Naive thymus-derived CD4-positive, alpha-beta T cell (primary cell): ENCODE data around the gene TRAF5. TPM values are rescaled to one million over a fixed set of nuclear protein-coding genes. Genes with fewer than 3 reads are reported as not detected.

Source experiments
- ATAC-seq: fragments of 150-1000 bp; cut with Tn5 transposase; 2 replicates; pipeline ENCODE4 v1.10.0; 2021; ENCODE audit warnings: mild to moderate bottlenecking, moderate library complexity
- CTCF ChIA-PET: fragments of 350-600 bp; sonication (Branson Sonifier 250); formaldehyde crosslinking; loops from one replicate; lab custom pipeline; 2021; ENCODE audit warnings: antibody characterized with exemption; lab: Charles Lee
- POLR2A ChIA-PET: fragments of 350-600 bp; sonication (Branson Sonifier 250); formaldehyde crosslinking; loops from one replicate; lab custom pipeline; 2021; ENCODE audit warnings: antibody characterized with exemption, inconsistent platforms; lab: Charles Lee
- DNase-seq, 9 donors: peaks; one replicate each; pipeline versions ENCODE4 v3.0.0 to v3.0.0-alpha.2; 2020 to 2022; ENCODE audit warnings: mixed read lengths in 1 of 9
- H3K27ac ChIP-seq: one replicate; pipeline ENCODE4 v1.7.0; 2013; ENCODE audit warnings: mild to moderate bottlenecking, low read depth, low read length, moderate library complexity
- H3K27me3 ChIP-seq, 2 donors: one replicate each; pipeline ENCODE4 v1.7.0; 2013; ENCODE audit warnings: low read length in 2 of 2, mild to moderate bottlenecking in 2 of 2, moderate library complexity in 2 of 2; ENCODE audit not compliant: control insufficient read depth in 2 of 2, insufficient read depth in 2 of 2
- H3K36me3 ChIP-seq, 3 experiments: 1 replicate in 2 of 3; 2 replicates in 1 of 3; pipeline ENCODE4 v1.7.0; 2013; ENCODE audit warnings: low read length in 3 of 3, mild to moderate bottlenecking in 3 of 3, moderate library complexity in 1 of 3; ENCODE audit not compliant: insufficient read depth in 3 of 3, control insufficient read depth in 2 of 3
- H3K4me1 ChIP-seq, 2 donors: one replicate each; pipeline ENCODE4 v1.7.0; 2013; ENCODE audit warnings: low read length in 2 of 2, mild to moderate bottlenecking in 2 of 2, moderate library complexity in 1 of 2; ENCODE audit not compliant: control insufficient read depth in 2 of 2, insufficient read depth in 2 of 2
- H3K4me3 ChIP-seq: 2 replicates; pipeline ENCODE4 v1.7.0; 2013; ENCODE audit warnings: mild to moderate bottlenecking, low read length
- H3K9me3 ChIP-seq, 3 experiments: 1 replicate in 2 of 3; 2 replicates in 1 of 3; pipeline ENCODE4 v1.7.0; 2013; ENCODE audit warnings: low read length in 3 of 3; ENCODE audit not compliant: control insufficient read depth in 2 of 3
- H3K27ac Mint-ChIP-seq, 9 donors: one replicate each; pipeline ENCODE4 v1.8.0; 2020 to 2022; ENCODE audit warnings: mixed read lengths in 9 of 9, mild to moderate bottlenecking in 8 of 9, moderate library complexity in 5 of 9, inconsistent platforms in 2 of 9
- H3K27me3 Mint-ChIP-seq, 5 donors: one replicate each; pipeline ENCODE4 v1.8.0; 2021 to 2022; ENCODE audit warnings: mixed read lengths in 5 of 5, mild to moderate bottlenecking in 1 of 5
- H3K36me3 Mint-ChIP-seq, 5 donors: one replicate each; pipeline ENCODE4 v1.8.0; 2020 to 2022; ENCODE audit warnings: mixed read lengths in 5 of 5, mild to moderate bottlenecking in 3 of 5, inconsistent platforms in 1 of 5
- H3K4me1 Mint-ChIP-seq, 7 donors: one replicate each; pipeline ENCODE4 v1.8.0; 2020 to 2022; ENCODE audit warnings: mixed read lengths in 7 of 7, mild to moderate bottlenecking in 3 of 7, inconsistent platforms in 1 of 7
- H3K4me3 Mint-ChIP-seq, 10 donors: one replicate each; pipeline ENCODE4 v1.8.0; 2020 to 2022; ENCODE audit warnings: mild to moderate bottlenecking in 10 of 10, mixed read lengths in 10 of 10, moderate library complexity in 6 of 10, inconsistent platforms in 2 of 10
- H3K9me3 Mint-ChIP-seq, 11 donors: one replicate each; pipeline ENCODE4 v1.8.0; 2020 to 2022; ENCODE audit warnings: mixed read lengths in 11 of 11, mild to moderate bottlenecking in 4 of 11, inconsistent platforms in 1 of 11, moderate library complexity in 1 of 11
- intact Hi-C, 2 donors: fragments of 100-400 bp; cut with micrococcal nuclease; formaldehyde crosslinking; loops; one replicate each; pipeline ENCODE4 v1.15.1; 2023
- polyA plus RNA-seq, 2 donors: library from polyadenylated mRNA; unstranded; fragments of 300-500 nt; fragmentation: Illumina TruSeq; gene quantifications; one replicate each; pipeline ENCODE4 v1.2.3, GENCODE V29; 2021
- total RNA-seq, 6 experiments: library from RNA in 5 of 6; stranded (reverse) in 5 of 6; gene quantifications; 1 replicate in 5 of 6; 2 replicates in 1 of 6; pipeline ENCODE4 v1.2.3 and lab custom pipeline; 2021 to 2026

The TRAF5 gene
- total and polyA plus RNA-seq, 7 experiments from 2014 or later, result 19.1 to 72.2 (median 41.5) TPM

DNA sequence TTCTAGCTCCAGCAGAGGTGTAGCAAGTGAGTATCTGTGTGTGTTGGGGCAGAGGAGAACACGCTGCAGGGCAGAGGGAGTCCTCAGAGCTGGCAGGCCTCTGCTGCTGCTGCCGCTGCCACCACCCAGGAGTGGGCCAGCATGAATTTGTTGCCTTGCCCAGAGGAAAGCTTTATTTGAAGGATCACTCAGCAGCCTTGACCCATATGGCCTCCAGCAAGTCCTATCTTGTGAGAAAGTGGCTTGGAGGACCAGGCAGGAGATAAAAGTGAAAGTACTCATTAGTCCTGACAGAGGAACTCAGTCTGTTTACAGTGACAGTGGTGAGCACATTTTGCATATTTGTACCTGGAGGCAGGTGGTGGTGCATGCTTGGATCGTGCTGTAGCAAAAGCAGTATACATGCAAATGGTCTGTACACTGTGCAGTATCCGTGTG lies 3.1 kb downstream of the TRAF5 start:
- ChIA-PET POLR2A (interaction anchor here (1.0 to 5.5 kb wide), 2 partner anchors 8 to 26 kb away, joined by 3 to 49 read pairs; no protein-coding TSS in a partner anchor), CTCF (interaction anchor here (1.7 to 9.8 kb wide), 2 partner anchors 8 to 149 kb away, joined by 5 to 82 read pairs; no protein-coding TSS in a partner anchor)
- H3K36me3 ChIP-seq, result no peaks in the 10 kb centered on the region
- no peaks in the 10 kb centered on the region for H3K9me3 ChIP-seq
- peaks cover 46 to 55% of the 10 kb centered on the region in 2 donors for H3K4me1 ChIP-seq
- H3K36me3 Mint-ChIP-seq, result peaks cover 0 to 29% (median 0%) of the 10 kb centered on the region in 5 donors
- ATAC-seq, result peak; percentile 31
- peak overlapping the region; percentile 72 for H3K4me3 ChIP-seq
- peaks cover 70 to 90% (median 86%) of the 10 kb centered on the region in 7 donors for H3K4me1 Mint-ChIP-seq
- peak overlapping the region; percentile 87 to 98 (median 97) for H3K4me3 Mint-ChIP-seq
- no peaks in the 10 kb centered on the region for H3K27me3 Mint-ChIP-seq
- intact Hi-C loops, result loop anchor here (5.0 to 10.0 kb wide), 3 partner anchors 38 to 745 kb away; partner anchors contain the start of gene LPGAT1 (in 1 of the 2)
- peak in 5 of 9 donors; percentile 21 to 29 (median 27) for DNase-seq
- H3K9me3 Mint-ChIP-seq, result peaks cover 0 to 2% (median 0%) of the 10 kb centered on the region in 11 donors
- peak overlapping the region; percentile 82 for H3K27ac ChIP-seq
- no peaks in the 10 kb centered on the region for H3K27me3 ChIP-seq
- peak overlapping the region; percentile 87 to 98 (median 94) for H3K27ac Mint-ChIP-seq

DNA sequence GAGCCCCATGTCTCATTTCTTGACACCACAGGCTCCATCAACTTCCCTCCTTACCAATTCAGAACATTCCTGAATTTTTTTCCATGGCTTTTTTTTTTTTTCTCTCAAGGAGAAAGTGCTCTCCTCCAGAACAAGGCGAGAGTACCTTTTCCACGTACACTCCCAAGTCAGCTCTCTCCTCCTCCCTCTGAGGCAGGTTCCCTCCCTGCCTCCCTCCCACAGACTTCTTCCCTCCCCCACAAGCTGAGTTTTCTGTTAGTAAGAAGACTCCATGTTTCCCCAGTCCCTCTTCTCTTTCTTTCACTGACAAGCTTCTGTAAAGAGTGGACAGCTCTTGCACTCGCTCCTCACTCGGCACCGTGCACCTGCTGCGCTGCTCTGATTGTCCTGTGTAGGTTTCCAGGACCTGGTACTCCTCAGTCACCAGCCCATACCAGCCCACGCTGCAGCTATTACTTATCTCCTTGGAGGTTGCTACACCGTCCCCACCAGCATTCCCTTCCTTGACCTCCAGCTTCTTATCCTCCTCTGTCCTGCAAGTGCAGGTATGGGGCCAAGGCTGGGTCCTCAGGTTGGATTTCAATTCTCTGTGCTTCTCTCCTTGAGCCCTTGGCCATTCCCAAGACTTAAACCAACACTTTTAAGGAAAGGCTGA lies 3.8 kb downstream of the TRAF5 start:
- Histone ChIP-seq H3K4me1 (peaks cover 52 to 59% of the 10 kb centered on the region in 2 donors), H3K36me3 (no peaks in the 10 kb centered on the region), H3K4me3 (no peak overlapping the region), H3K27ac (peak overlapping the region; percentile 82), H3K27me3 (no peaks in the 10 kb centered on the region), H3K9me3 (no peaks in the 10 kb centered on the region)
- CTCF ChIA-PET, result interaction anchor here (9.8 kb wide), 1 partner anchor 148 kb away, joined by 82 read pairs; no protein-coding TSS in a partner anchor
- POLR2A ChIA-PET, result no interaction called here
- Mint-ChIP-seq H3K36me3 (peaks cover 0 to 29% (median 0%) of the 10 kb centered on the region in 5 donors), H3K27me3 (no peaks in the 10 kb centered on the region), H3K4me1 (peaks cover 76 to 90% (median 86%) of the 10 kb centered on the region in 7 donors), H3K4me3 (peak overlapping the region; percentile 87 to 98 (median 97)), H3K9me3 (peaks cover 0 to 2% (median 0%) of the 10 kb centered on the region in 11 donors), H3K27ac (peak overlapping the region; percentile 87 to 98 (median 94))
- no peak for DNase-seq
- no peak for ATAC-seq
- intact Hi-C loops, result no loop called here

DNA sequence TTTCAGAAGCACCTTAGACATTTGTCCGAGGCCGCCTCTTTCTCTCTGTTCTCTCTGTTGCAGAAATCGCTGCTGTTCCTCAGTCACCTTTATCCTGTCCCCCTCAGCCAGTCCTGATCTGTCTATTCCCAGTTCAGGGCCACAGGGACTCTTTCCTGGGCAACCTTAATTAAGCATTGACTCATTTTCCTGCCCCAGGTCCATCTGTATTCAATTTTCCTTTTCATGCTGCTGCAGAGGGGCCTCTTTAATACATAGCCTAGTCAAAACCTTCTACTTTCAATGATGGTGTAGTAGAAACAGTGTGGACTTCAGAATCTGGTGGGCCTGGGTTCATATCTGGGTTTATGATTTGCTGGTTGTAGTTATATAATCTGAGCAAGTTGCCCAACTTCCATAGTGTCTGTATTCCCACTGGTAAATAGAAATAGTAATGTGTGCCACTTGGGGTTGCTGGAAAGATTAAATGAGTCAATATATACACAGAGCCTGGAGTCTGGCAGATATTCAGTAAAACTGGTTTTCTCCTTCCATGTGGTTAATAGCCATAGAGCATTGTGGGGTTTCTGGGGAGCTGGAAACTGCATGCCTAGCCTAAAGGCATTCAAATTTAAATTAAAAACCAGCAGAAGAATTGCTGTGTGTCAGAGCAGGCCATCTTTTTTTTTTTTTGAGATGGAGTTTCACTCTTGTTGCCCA lies 4.5 kb downstream of the TRAF5 start:
- ChIA-PET POLR2A (interaction anchor here (0.7 kb wide), 1 partner anchor 15 kb away, joined by 3 read pairs; no protein-coding TSS in a partner anchor), CTCF (interaction anchor here (1.8 kb wide), 1 partner anchor 7 kb away, joined by 9 read pairs; no protein-coding TSS in a partner anchor)
- DNase-seq (no peak), ATAC-seq (no peak)
- H3K4me1 Mint-ChIP-seq, result peaks cover 76 to 90% (median 87%) of the 10 kb centered on the region in 7 donors
- Histone ChIP-seq H3K4me3 (no peak overlapping the region), H3K36me3 (no peaks in the 10 kb centered on the region), H3K4me1 (peaks cover 59 to 61% of the 10 kb centered on the region in 2 donors), H3K27ac (no peak overlapping the region), H3K27me3 (no peaks in the 10 kb centered on the region), H3K9me3 (no peaks in the 10 kb centered on the region)
- intact Hi-C loops, result no loop called here
- peak overlapping the region; percentile 87 to 98 (median 94) for H3K27ac Mint-ChIP-seq
- peak overlapping the region; percentile 87 to 98 (median 97) for H3K4me3 Mint-ChIP-seq
- H3K9me3 Mint-ChIP-seq, result peaks cover 0 to under 1% (median 0%) of the 10 kb centered on the region in 11 donors
- H3K27me3 Mint-ChIP-seq, result no peaks in the 10 kb centered on the region
- peaks cover 0 to 27% (median 0%) of the 10 kb centered on the region in 5 donors for H3K36me3 Mint-ChIP-seq

DNA sequence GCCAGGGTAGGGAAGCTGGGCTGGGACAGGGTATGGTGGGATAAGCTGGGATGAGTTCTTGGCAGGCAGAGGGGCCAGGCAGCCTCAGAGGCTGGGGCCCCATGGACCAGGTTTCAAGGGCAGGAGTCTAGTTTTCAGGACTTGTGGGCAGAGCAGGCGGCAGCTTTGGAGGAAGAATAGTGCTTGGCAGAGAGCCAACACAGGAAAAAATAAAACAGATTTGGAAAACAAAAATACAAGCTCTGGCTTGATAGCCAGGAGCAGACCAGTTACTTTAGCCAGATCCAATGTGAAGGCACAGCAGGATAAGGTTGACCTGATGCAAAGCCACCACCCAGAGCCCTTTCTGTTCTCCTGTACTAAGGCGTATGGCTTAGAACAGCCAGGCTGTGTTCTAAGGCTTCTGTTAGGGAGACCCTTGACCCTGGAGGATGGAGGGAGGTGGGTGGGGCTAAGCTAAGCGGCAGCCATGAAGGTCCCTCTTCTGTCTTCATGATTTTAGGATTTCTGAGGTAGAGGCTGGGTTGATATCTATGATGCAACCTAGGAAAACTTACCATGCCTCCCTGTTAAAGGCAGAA lies 5.5 kb downstream of the TRAF5 start:
- no peaks in the 10 kb centered on the region for H3K27me3 ChIP-seq
- Mint-ChIP-seq H3K27ac (peak overlapping the region; percentile 45 to 97 (median 84)), H3K4me1 (peaks cover 83 to 95% (median 93%) of the 10 kb centered on the region in 7 donors), H3K9me3 (no peaks in the 10 kb centered on the region), H3K36me3 (peaks cover 0 to 24% (median 2%) of the 10 kb centered on the region in 5 donors), H3K4me3 (peak overlapping the region in 7 of 10 donors; percentile 8 to 73 (median 22)), H3K27me3 (no peaks in the 10 kb centered on the region)
- no peaks in the 10 kb centered on the region for H3K36me3 ChIP-seq
- no peak overlapping the region for H3K4me3 ChIP-seq
- ChIA-PET CTCF (interaction anchor here (1.0 to 1.8 kb wide), 2 partner anchors 8 to 26 kb away, joined by 3 to 9 read pairs; no protein-coding TSS in a partner anchor), POLR2A (no interaction called here)
- intact Hi-C loops, result no loop called here
- peak overlapping the region; percentile 27 for H3K27ac ChIP-seq
- no peaks in the 10 kb centered on the region for H3K9me3 ChIP-seq
- peaks cover 68 to 69% of the 10 kb centered on the region in 2 donors for H3K4me1 ChIP-seq
- no peak for DNase-seq
- no peak for ATAC-seq

DNA sequence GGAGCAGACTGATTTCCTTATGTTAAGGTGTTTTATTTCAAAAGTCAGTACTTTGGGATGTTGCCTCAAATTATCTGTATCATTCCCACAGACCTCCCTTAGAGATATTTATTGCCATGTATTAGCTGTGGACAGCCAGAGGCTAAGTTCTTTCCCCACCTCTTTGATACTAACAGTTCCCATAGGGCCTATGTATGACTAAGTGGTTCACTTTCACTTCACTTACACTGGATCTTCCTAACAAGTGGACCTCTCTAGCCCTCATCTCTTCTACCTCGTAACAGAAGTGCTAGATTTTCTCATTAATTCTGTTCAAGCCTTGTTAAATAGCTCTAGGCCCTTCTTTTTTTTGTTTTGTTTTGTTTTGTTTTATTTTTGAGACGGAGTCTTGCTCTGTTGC lies 6.2 kb downstream of the TRAF5 start:
- peak overlapping the region; percentile 27 for H3K27ac ChIP-seq
- Mint-ChIP-seq H3K27ac (peak overlapping the region; percentile 20 to 97 (median 80)), H3K4me3 (peak overlapping the region in 6 of 10 donors; percentile 8 to 42 (median 16)), H3K27me3 (no peaks in the 10 kb centered on the region), H3K9me3 (no peaks in the 10 kb centered on the region), H3K4me1 (peaks cover 87 to 97% (median 93%) of the 10 kb centered on the region in 7 donors), H3K36me3 (peaks cover 0 to 26% (median 9%) of the 10 kb centered on the region in 5 donors)
- ChIA-PET POLR2A (no interaction called here), CTCF (interaction anchor here (1.0 to 1.8 kb wide), 2 partner anchors 9 to 25 kb away, joined by 3 to 9 read pairs; no protein-coding TSS in a partner anchor)
- H3K36me3 ChIP-seq, result no peaks in the 10 kb centered on the region
- no peak overlapping the region for H3K4me3 ChIP-seq
- no peaks in the 10 kb centered on the region for H3K27me3 ChIP-seq
- H3K4me1 ChIP-seq, result peaks cover 73 to 76% of the 10 kb centered on the region in 2 donors
- intact Hi-C loops, result no loop called here
- DNase-seq (no peak), ATAC-seq (no peak)
- no peaks in the 10 kb centered on the region for H3K9me3 ChIP-seq

DNA sequence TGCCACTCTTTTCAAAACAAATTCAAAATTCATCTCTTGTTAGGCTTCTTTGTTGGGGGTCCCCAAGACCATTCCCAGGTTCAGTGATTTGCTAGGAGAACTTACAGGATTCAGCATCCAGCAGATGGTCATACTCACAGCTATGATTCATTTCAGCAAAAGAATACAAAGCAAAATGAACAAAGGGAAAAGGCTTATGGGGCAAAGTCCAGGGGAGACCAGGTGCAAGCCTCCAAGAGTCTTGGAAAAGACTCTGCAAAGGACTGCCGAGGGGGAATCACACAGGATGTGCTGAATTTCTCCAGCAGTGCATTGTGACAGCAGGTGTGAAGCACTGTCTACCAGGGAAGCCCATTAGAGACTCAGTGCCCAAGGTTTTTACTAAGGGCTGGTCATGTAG lies 7.3 kb downstream of the TRAF5 start:
- no peak overlapping the region for H3K4me3 ChIP-seq
- Mint-ChIP-seq H3K36me3 (peaks cover 0 to 21% (median 9%) of the 10 kb centered on the region in 5 donors), H3K9me3 (no peaks in the 10 kb centered on the region), H3K27ac (peak overlapping the region; percentile 41 to 97 (median 84)), H3K27me3 (no peaks in the 10 kb centered on the region), H3K4me1 (peaks cover 78 to 97% (median 90%) of the 10 kb centered on the region in 7 donors), H3K4me3 (peak overlapping the region in 2 of 10 donors; percentile 3 to 22)
- peak overlapping the region; percentile 27 for H3K27ac ChIP-seq
- H3K27me3 ChIP-seq, result no peaks in the 10 kb centered on the region
- H3K9me3 ChIP-seq, result no peaks in the 10 kb centered on the region
- H3K36me3 ChIP-seq, result no peaks in the 10 kb centered on the region
- peaks cover 78 to 80% of the 10 kb centered on the region in 2 donors for H3K4me1 ChIP-seq
- DNase-seq (no peak), ATAC-seq (no peak)
- intact Hi-C loops, result loop anchor here in 1 of 2 donors (2.0 kb wide), 1 partner anchor 17 kb away; no protein-coding TSS in a partner anchor
- ChIA-PET POLR2A (interaction anchor here (1.1 kb wide), 1 partner anchor 10 kb away, joined by 4 read pairs; no protein-coding TSS in a partner anchor), CTCF (no interaction called here)
